ENCODE data around the gene CYP2D6. TPM values are rescaled to one million over a fixed set of nuclear protein-coding genes. Genes with fewer than 3 reads are reported as not detected.

Gene CYP2D6
- total and polyA plus RNA-seq, 2 of the 8 experiments (the other 6 are each of a cell fraction or from before 2014, with no cell fraction given), result 0.93 to 1.7 TPM

DNA sequence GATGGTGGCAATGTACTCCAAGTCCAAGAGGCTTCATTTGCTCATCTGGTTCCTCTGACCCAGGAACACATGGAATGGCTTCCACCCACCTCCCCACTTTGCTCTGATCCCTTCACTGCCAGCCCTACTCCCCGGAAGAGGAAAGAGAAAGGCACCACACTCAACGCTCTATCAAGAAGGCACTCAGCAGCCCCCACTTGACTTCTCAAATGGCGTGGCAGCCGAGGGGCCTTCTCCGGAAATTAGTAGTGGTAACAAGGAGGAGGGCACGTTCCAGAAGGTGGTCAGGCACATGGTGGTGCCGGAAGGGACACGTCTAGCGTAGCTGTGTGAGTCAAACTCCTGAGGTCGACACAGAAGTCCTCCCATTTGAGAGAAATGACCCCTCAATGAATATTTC is 36.5 kb upstream of the CYP2D6 start:
- H2BK20ac ChIP-seq (ENCODE audit: low read length), result no peak overlapping the region
- H2BK5ac ChIP-seq (ENCODE audit: low read depth, low read length), result no peak overlapping the region
- no peak for TF ChIP-seq HDAC6 (IDR thresholded peaks at IDR 0.05; ENCODE audit: low read depth, low read length)
- TF ChIP-seq ZNF274 (IDR thresholded peaks at IDR 0.05; ENCODE audit: borderline replicate concordance, extremely low read depth, low read length), result no peak
- TF ChIP-seq ASH2L (IDR thresholded peaks at IDR 0.05; ENCODE audit: low read length), result no peak
- no peak for TF ChIP-seq YY1 (IDR thresholded peaks at IDR 0.05; ENCODE audit: low read depth, low read length)
- TF ChIP-seq, protein P1, sequence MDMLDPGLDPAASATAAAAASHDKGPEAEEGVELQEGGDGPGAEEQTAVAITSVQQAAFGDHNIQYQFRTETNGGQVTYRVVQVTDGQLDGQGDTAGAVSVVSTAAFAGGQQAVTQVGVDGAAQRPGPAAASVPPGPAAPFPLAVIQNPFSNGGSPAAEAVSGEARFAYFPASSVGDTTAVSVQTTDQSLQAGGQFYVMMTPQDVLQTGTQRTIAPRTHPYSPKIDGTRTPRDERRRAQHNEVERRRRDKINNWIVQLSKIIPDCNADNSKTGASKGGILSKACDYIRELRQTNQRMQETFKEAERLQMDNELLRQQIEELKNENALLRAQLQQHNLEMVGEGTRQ (IDR thresholded peaks at IDR 0.05; ENCODE audit: low read length), result no peak
- no peak for TF ChIP-seq POU5F1 (IDR thresholded peaks at IDR 0.05; ENCODE audit: low read depth, low read length)
- TF ChIP-seq NANOG (IDR thresholded peaks at IDR 0.05; ENCODE audit: insufficient read depth, low read depth, low read length, poor library complexity, severe bottlenecking), result no peak
- TF ChIP-seq SP4 (IDR thresholded peaks at IDR 0.05; ENCODE audit: low read length), result no peak
- TF ChIP-seq SAP30 (IDR thresholded peaks at IDR 0.05; ENCODE audit: insufficient read depth, insufficient replicate concordance, low read length), result no peak
- TF ChIP-seq FOSL1 (IDR thresholded peaks at IDR 0.05; ENCODE audit: insufficient read depth, low read depth, low read length), result no peak
- TF ChIP-seq BACH1 (IDR thresholded peaks at IDR 0.05; ENCODE audit: low read length), result no peak
- peaks cover 14 to 27% of the 10 kb centered on the region in 2 experiments for H4K20me1 ChIP-seq (replicated peaks in 1 of 2; ENCODE audit: control insufficient read depth in 1 of 2, insufficient read depth in 2 of 2, low read length in 2 of 2)
- 93% methylated on average over 10 of the region's 10 CpGs; no CpG with 5 or more reads in 1 of the 2 experiments for WGBS, 2 experiments (ENCODE audit: extremely low coverage in 1 of 2, insufficient coverage in 1 of 2, insufficient read length in 1 of 2, insufficient replicate concordance in 2 of 2, low coverage in 1 of 2, low lambda C conversion rate in 2 of 2, missing lambda C conversion rate in 1 of 2)
- H4K91ac ChIP-seq (replicated peaks; ENCODE audit: insufficient read length, low read length), result no peak overlapping the region
- H3K9me3 ChIP-seq (ENCODE audit: insufficient read depth in 2 of 2, low read depth in 1 of 2, low read length in 1 of 2), result no peaks in the 10 kb centered on the region
- H3K56ac ChIP-seq (replicated peaks; ENCODE audit: insufficient read length, low read depth, low read length), result no peak overlapping the region
- no peak for DNase-seq (ENCODE audit: low read depth in 1 of 2, low spot score in 2 of 2)
- peaks cover 0 to 5% (median 1%) of the 10 kb centered on the region in 4 experiments; a peak in 3 of 7 replicates for H3K4me1 ChIP-seq (replicated peaks in 1 of 4; ENCODE audit: control insufficient read depth in 3 of 4, insufficient read depth in 4 of 4, low read length in 3 of 4)
- no peak overlapping the region for H3K23ac ChIP-seq (ENCODE audit: insufficient read length)
- H3K4me2 ChIP-seq (ENCODE audit: insufficient read depth in 1 of 2, low read depth in 2 of 2, low read length in 2 of 2), result no peak overlapping the region
- H3K23me2 ChIP-seq (ENCODE audit: low read depth, low read length), result no peaks in the 10 kb centered on the region
- FAIRE-seq, result no peak
- no peak overlapping the region for H3K14ac ChIP-seq (ENCODE audit: insufficient read length)
- H3K4me3 ChIP-seq (ENCODE audit: extremely low read depth in 1 of 4, insufficient read depth in 2 of 4, low read depth in 3 of 4, low read length in 4 of 4), result no peak overlapping the region
- no peak overlapping the region for H2AK5ac ChIP-seq (ENCODE audit: low read depth, low read length)
- H3K27ac ChIP-seq (ENCODE audit: low read depth, low read length), result no peak overlapping the region
- no peak overlapping the region for H2AFZ ChIP-seq (ENCODE audit: low read length)
- H3K4ac ChIP-seq (replicated peaks; ENCODE audit: insufficient read length, low read depth, low read length), result no peak overlapping the region
- no peak overlapping the region for H2BK12ac ChIP-seq (ENCODE audit: low read depth, low read length)
- POLR2A ChIA-PET (ENCODE audit: partially characterized antibody), result interaction anchor here (0.6 kb wide), 1 partner anchor 33 kb away, joined by 5 read pairs; no protein-coding TSS in a partner anchor
- H3K9ac ChIP-seq (replicated peaks in 1 of 4; ENCODE audit: extremely low read depth in 1 of 4, low read depth in 3 of 4, low read length in 3 of 4), result no peak overlapping the region
- no peaks in the 10 kb centered on the region for H3K27me3 ChIP-seq (replicated peaks in 1 of 4; ENCODE audit: control insufficient read depth in 3 of 4, extremely low read depth in 1 of 4, insufficient read depth in 3 of 4, low read length in 3 of 4)
- no peaks in the 10 kb centered on the region; a peak in 1 of 8 replicates for H3K36me3 ChIP-seq (ENCODE audit: control insufficient read depth in 2 of 4, insufficient read depth in 4 of 4, low read length in 3 of 4)
- H4K8ac ChIP-seq (ENCODE audit: extremely low read depth, insufficient read depth, low read length), result no peak overlapping the region
- H3K79me2 ChIP-seq (ENCODE audit: control insufficient read depth in 1 of 2, insufficient read depth in 2 of 2, low read length in 2 of 2), result peaks cover 0 to 6% of the 10 kb centered on the region in 2 experiments; a peak in 2 of 4 replicates
- H3K79me1 ChIP-seq (ENCODE audit: low read depth, low read length), result peaks cover 7% of the 10 kb centered on the region; the same call in 1 of the 2 replicates
- no peak overlapping the region for H4K5ac ChIP-seq (ENCODE audit: insufficient read length, low read depth, low read length)
- CTCF ChIA-PET (ENCODE audit: partially characterized antibody), result interaction anchor here (0.6 to 1.8 kb wide), 7 partner anchors 12 to 589 kb away, joined by 3 to 12 read pairs (median 3); no protein-coding TSS in a partner anchor
- H2BK120ac ChIP-seq (replicated peaks; ENCODE audit: low read depth, low read length), result no peak overlapping the region
- no peak overlapping the region for H3K18ac ChIP-seq (ENCODE audit: extremely low read depth, low read length)
- H2BK15ac ChIP-seq (ENCODE audit: low read length), result no peak overlapping the region

Measured in H1 (cell line).